SH-SY5Y (cell line): Measurements from ENCODE around the gene KCNA2.

ENCODE experiments used
- GATA2 ChIP-seq: IDR thresholded peaks from 2 replicates; pipeline ENCODE4 v1.6.1; 2011; ENCODE audit warnings: mild to moderate bottlenecking, low read depth, low read length
- GATA3 ChIP-seq: IDR thresholded peaks from 2 replicates; pipeline ENCODE4 v1.6.1; 2011; ENCODE audit warnings: low read depth, mild to moderate bottlenecking, low read length, moderate library complexity

DNA sequence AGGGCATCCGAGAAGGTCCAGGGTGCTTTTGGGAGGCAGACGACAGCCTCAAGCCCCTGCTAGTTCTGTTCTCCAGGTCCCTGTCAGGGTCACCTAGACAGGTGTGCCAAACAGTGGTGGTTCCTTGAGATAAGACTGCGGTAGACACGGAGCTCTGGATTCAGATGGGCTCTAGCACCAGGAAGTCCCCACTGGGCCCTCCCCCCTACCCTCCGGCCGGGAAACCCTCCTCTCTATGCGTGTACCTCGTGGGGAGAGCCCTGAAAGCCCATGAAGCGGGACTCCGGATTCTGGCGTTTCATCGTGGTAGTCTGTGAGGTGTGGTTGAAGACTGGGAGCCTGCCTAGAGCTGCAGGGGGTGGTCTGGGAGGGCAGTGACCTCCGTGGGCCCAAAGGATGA lies 2.1 kb upstream of the KCNA2 start:
- TF ChIP-seq GATA2 (no peak), GATA3 (no peak)
